LNCaP clone FGC (cell line): Measurements from ENCODE around the gene DYSF.

Experiments used
- DNase-seq: peaks from one replicate; pipeline ENCODE4 v3.0.0-alpha.2; 2011; ENCODE audit warnings: low read depth
- H3K4me3 ChIP-seq: 2 replicates; pipeline ENCODE4 v1.5.1; 2011; ENCODE audit warnings: mild to moderate bottlenecking, low read depth, low read length, control low read depth
- TF ChIP-seq, protein P1 (sequence below): IDR thresholded peaks from 2 replicates; pipeline ENCODE4 v1.5.1; 2012; ENCODE audit warnings: mild to moderate bottlenecking; ENCODE audit not compliant: control insufficient read depth, insufficient read depth; ENCODE audit errors: extremely low read depth

The DYSF gene

DNA sequence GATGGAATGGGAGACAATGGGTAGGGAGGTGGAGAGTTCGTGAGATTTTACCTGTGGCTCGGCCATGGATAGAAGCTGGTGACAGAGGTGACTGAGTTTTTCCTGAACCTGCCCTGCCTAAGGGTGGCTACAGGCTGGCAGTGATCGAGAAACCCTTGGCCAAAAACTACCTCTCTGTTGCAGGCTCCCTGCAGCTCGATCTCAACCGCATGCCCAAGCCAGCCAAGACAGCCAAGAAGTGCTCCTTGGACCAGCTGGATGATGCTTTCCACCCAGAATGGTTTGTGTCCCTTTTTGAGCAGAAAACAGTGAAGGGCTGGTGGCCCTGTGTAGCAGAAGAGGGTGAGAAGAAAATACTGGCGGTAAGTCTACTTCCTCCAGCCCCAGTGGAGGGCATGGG lies 225.5 kb downstream of the DYSF start:
- TF ChIP-seq, protein P1, sequence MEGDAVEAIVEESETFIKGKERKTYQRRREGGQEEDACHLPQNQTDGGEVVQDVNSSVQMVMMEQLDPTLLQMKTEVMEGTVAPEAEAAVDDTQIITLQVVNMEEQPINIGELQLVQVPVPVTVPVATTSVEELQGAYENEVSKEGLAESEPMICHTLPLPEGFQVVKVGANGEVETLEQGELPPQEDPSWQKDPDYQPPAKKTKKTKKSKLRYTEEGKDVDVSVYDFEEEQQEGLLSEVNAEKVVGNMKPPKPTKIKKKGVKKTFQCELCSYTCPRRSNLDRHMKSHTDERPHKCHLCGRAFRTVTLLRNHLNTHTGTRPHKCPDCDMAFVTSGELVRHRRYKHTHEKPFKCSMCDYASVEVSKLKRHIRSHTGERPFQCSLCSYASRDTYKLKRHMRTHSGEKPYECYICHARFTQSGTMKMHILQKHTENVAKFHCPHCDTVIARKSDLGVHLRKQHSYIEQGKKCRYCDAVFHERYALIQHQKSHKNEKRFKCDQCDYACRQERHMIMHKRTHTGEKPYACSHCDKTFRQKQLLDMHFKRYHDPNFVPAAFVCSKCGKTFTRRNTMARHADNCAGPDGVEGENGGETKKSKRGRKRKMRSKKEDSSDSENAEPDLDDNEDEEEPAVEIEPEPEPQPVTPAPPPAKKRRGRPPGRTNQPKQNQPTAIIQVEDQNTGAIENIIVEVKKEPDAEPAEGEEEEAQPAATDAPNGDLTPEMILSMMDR = no peak
- no peak for DNase-seq
- no peak overlapping the region for H3K4me3 ChIP-seq

DNA sequence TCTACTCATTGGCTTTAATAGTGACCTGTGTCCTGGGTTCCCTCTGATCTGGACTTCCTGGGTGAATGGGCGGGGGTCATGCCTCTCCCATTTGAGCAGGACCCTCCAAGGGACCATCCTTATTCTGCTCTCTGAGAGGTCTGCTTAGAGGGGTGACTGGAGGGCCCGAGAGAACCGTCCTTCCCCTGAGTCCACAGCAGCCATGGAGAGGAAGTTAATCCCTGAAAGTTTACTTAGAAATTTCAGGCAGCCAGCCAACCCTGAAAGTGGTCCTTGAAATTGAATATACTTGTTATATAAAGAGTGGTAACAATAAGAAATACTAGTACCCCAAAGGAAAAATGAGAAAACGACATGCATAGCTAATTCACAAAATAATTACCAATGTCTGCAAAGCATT lies 226.1 kb downstream of the DYSF start:
- H3K4me3 ChIP-seq = no peak overlapping the region
- DNase-seq = no peak

DNA sequence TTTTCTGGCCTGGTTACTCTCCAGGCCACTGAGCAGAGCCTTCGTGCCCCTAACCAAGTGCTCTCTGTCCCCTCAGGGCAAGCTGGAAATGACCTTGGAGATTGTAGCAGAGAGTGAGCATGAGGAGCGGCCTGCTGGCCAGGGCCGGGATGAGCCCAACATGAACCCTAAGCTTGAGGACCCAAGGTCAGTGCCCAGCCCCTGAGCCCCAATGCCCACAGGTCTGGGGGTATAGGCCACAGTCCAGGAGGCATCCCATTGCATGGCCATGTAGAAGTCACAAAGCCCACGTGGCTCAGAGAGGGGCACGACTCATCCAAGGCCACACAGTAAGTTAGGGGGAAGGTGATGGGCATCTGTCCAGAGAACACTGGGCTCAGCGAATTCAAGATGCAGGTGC lies 227.6 kb downstream of the DYSF start:
- no peak overlapping the region for H3K4me3 ChIP-seq
- TF ChIP-seq, protein P1 = no peak
- DNase-seq = no peak

More for the DNA sequence above, 226.1 kb downstream of the DYSF start:
- TF ChIP-seq, protein P1 = no peak

DNA sequence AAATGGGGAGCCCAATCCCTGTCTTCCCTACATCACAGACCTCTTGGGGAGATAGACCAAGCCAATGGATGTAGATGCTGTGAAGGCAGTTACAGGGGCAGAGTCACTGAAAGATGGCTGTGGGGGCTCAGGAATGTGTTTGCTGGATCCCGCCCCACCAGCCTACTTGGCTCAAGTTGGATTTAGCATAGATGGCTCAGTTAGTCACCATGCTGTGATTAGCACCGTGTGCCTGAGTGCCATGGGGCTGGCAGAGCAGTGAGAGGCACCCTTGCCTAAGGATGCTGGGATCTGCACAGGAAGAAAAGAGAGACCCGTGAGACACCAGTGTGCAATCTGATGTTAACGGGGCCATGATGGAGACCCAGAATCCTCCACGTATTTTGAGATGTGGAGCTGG lies 228.3 kb downstream of the DYSF start:
- no peak for DNase-seq
- TF ChIP-seq, protein P1 = no peak
- H3K4me3 ChIP-seq = no peak overlapping the region

DNA sequence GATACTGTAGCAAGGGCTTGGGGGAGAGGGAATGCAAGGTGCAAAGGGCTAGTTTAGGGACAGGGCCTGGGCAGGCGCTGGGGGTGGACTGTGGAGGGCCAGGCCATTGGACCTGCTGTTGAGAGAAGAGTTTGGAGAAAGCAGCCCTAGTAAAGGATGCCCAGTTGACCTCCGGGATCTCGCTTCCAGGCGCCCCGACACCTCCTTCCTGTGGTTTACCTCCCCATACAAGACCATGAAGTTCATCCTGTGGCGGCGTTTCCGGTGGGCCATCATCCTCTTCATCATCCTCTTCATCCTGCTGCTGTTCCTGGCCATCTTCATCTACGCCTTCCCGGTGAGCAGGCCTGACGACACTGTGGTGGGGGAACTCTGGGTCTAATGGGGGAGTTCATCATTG lies 229.0 kb downstream of the DYSF start:
- no peak for DNase-seq
- H3K4me3 ChIP-seq = no peak overlapping the region
- TF ChIP-seq, protein P1 = no peak

DNA sequence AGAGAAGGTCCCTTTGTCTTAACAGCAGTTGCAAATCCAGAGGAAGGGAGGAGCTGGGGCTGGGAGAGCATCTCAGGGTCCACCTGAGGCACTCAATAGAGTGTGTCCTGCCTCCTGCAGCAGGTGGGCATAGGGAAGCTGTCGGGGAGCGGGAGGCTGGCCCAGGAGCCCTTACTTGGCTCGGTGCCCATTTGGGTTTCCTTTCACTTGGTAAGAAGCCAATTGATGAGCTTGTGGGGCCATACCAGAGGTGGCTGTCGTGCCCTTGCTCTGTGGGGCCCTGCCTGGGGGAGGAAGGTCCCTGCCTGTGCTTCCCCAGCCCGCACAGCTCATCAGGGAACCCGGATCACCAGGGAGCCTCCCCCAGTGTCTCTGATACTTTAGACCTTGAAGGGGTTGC lies 229.7 kb downstream of the DYSF start:
- no peak for DNase-seq
- TF ChIP-seq, protein P1 = no peak
- H3K4me3 ChIP-seq = no peak overlapping the region

DNA sequence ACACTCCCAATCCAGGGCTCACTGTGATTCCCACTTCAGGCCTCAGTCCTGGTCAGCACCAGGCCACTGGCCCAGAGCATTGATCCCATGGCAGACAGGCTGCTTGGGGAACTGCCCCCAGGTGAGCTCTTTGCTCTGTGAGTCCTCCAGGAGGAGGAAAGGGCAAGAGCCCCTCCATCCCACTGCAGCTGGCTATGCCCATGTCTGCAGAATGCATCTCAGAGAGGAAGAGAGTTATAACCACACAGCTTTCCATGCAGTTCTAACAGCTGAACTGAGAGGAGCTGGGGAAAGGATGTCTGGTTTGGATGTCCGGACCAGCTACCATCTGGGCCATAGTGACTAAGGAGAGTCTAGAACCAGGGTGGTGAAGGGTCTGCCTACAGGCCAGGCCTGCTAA lies 230.3 kb downstream of the DYSF start:
- DNase-seq = no peak
- H3K4me3 ChIP-seq = no peak overlapping the region
- TF ChIP-seq, protein P1 = no peak
